ENCODE measurements around the gene AP2A2.

DNA sequence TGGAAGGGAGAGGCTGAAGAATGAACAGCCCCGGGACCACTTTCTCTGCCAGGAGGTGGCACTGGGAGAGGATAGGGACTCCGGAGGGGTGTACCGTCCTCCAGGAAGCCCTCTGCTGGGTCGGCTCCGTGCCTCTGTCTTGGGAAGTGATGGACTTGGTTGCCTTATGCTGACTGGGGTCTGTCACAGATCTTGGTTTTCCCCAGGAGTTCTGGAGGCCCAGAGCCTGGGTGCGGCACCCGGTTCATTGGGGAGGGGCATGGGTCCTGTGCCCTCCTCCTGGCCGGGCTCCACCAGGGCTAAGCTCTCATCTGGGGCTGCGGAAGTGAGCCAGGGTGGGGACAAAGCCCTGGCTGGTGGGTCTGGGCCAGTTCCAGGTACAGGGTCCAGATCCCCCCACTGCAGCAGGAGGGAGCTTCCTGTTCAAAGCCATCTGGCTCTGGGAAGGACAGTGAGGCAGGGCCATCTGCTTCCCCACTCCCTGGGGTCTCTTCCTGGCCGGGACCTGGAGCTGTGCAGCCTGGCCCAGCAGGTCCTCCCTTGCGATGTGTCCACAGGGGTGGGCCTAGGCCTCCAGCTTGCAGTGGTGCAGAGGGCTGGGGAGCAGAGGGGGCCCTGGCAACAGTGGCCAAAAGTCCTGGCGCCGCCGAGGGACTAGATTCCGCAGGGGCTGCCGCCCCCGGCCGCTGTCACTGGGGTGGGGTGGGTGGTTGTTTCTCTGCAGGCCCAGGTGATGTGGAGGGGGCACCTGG is 1.1 kb upstream of the AP2A2 start:
- TF ChIP-seq, protein P1, sequence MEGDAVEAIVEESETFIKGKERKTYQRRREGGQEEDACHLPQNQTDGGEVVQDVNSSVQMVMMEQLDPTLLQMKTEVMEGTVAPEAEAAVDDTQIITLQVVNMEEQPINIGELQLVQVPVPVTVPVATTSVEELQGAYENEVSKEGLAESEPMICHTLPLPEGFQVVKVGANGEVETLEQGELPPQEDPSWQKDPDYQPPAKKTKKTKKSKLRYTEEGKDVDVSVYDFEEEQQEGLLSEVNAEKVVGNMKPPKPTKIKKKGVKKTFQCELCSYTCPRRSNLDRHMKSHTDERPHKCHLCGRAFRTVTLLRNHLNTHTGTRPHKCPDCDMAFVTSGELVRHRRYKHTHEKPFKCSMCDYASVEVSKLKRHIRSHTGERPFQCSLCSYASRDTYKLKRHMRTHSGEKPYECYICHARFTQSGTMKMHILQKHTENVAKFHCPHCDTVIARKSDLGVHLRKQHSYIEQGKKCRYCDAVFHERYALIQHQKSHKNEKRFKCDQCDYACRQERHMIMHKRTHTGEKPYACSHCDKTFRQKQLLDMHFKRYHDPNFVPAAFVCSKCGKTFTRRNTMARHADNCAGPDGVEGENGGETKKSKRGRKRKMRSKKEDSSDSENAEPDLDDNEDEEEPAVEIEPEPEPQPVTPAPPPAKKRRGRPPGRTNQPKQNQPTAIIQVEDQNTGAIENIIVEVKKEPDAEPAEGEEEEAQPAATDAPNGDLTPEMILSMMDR (IDR thresholded peaks at IDR 0.05) = no peak
- TF ChIP-seq POLR2A (IDR thresholded peaks at IDR 0.05; ENCODE audit: low read depth) (no peak), POLR2AphosphoS5 (IDR thresholded peaks at IDR 0.05) (no peak), EP300 (IDR thresholded peaks at IDR 0.05) (no peak)
